Activated B cell treated with CpG ODN at 0.5 μM for 24 hours (primary cell): ENCODE results near the gene VPS25. TPM values are rescaled to one million over a fixed set of nuclear protein-coding genes. Genes with fewer than 3 reads are reported as not detected.
"Not testable (repeated sequence)": the region's sequence is repeated elsewhere in the genome, so short reads cannot be mapped to it uniquely, and the experiment has no call there.

Experiments used
- ATAC-seq: fragments of 200-7000 bp; cut with Tn5 transposase; one replicate; pipeline ENCODE4 v1.10.0; 2021; ENCODE audit warnings: low read depth, mild to moderate bottlenecking, moderate library complexity
- CTCF ChIA-PET: fragments of 350-600 bp; sonication (Branson Sonifier 250); formaldehyde crosslinking; loops from one replicate; lab custom pipeline; 2021; ENCODE audit warnings: antibody characterized with exemption; lab: Charles Lee
- POLR2A ChIA-PET: fragments of 350-600 bp; sonication (Branson Sonifier 250); formaldehyde crosslinking; loops from one replicate; lab custom pipeline; 2021; ENCODE audit warnings: antibody characterized with exemption; lab: Charles Lee
- DNase-seq: peaks from one replicate; pipeline ENCODE4 v3.0.0; 2022
- H3K27ac Mint-ChIP-seq: one replicate; pipeline ENCODE4 v1.8.0; 2020; ENCODE audit warnings: mixed read lengths
- H3K27me3 Mint-ChIP-seq: one replicate; pipeline ENCODE4 v1.8.0; 2021; ENCODE audit warnings: mixed read lengths
- H3K36me3 Mint-ChIP-seq: one replicate; pipeline ENCODE4 v1.8.0; 2021; ENCODE audit warnings: low read depth, mixed read lengths
- H3K4me1 Mint-ChIP-seq: one replicate; pipeline ENCODE4 v1.8.0; 2021; ENCODE audit warnings: mixed read lengths
- H3K4me3 Mint-ChIP-seq: one replicate; pipeline ENCODE4 v1.8.0; 2020; ENCODE audit warnings: mild to moderate bottlenecking, mixed read lengths
- H3K9me3 Mint-ChIP-seq: one replicate; pipeline ENCODE4 v1.8.0; 2020; ENCODE audit warnings: mixed read lengths
- intact Hi-C: fragments of 100-400 bp; cut with micrococcal nuclease; formaldehyde crosslinking; loops from one replicate; pipeline ENCODE4 v1.15.1; 2024
- total RNA-seq: library from RNA; stranded (reverse); gene quantifications from 2 replicates; pipeline ENCODE4 v1.2.3, GENCODE V29; 2022
- TF ChIP-seq, protein P1 (sequence below): fragments of 200-600 bp; IDR thresholded peaks from one replicate; pipeline ENCODE4 v1.8.0; 2022; ENCODE audit warnings: antibody characterized with exemption, mild to moderate bottlenecking

VPS25 gene
- total RNA-seq, 1 donor from 2014 or later = 49.8 TPM

DNA sequence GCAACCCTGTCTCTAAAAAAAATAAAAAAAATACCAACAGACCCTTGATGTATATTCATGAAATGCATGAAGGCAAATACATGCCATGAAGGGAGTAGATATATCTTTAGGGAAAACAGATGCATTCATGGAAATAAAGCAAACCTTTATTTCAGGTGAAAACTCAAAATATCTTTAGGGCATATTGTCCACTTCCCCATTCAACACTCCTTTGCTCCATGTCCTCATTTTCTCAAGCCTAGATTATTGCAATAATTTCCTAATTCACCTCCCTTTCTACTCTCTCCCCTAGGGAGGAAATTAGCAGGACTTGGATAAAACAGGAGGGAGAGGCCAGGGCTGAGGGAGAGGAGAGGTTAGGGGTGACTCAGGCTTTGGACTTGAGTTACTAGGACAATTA, 5.7 kb upstream of the VPS25 start:
- H3K4me1 Mint-ChIP-seq = peaks cover 7% of the 10 kb centered on the region
- intact Hi-C loops = no loop called here
- no peak for ATAC-seq
- ChIA-PET CTCF (interaction anchor here (2.6 kb wide), 1 partner anchor 189 kb away, joined by 8 read pairs; the partner anchor contains the start of gene PSMC3IP), POLR2A (interaction anchor here (0.6 kb wide), 1 partner anchor 231 kb away, joined by 3 read pairs; no protein-coding TSS in a partner anchor)
- H3K9me3 Mint-ChIP-seq = no peaks in the 10 kb centered on the region
- TF ChIP-seq, protein P1, sequence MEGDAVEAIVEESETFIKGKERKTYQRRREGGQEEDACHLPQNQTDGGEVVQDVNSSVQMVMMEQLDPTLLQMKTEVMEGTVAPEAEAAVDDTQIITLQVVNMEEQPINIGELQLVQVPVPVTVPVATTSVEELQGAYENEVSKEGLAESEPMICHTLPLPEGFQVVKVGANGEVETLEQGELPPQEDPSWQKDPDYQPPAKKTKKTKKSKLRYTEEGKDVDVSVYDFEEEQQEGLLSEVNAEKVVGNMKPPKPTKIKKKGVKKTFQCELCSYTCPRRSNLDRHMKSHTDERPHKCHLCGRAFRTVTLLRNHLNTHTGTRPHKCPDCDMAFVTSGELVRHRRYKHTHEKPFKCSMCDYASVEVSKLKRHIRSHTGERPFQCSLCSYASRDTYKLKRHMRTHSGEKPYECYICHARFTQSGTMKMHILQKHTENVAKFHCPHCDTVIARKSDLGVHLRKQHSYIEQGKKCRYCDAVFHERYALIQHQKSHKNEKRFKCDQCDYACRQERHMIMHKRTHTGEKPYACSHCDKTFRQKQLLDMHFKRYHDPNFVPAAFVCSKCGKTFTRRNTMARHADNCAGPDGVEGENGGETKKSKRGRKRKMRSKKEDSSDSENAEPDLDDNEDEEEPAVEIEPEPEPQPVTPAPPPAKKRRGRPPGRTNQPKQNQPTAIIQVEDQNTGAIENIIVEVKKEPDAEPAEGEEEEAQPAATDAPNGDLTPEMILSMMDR = no peak
- no peaks in the 10 kb centered on the region for H3K36me3 Mint-ChIP-seq
- peaks cover 21% of the 10 kb centered on the region for H3K27me3 Mint-ChIP-seq
- no peak overlapping the region for H3K27ac Mint-ChIP-seq
- H3K4me3 Mint-ChIP-seq = no peak overlapping the region
- DNase-seq = no peak

DNA sequence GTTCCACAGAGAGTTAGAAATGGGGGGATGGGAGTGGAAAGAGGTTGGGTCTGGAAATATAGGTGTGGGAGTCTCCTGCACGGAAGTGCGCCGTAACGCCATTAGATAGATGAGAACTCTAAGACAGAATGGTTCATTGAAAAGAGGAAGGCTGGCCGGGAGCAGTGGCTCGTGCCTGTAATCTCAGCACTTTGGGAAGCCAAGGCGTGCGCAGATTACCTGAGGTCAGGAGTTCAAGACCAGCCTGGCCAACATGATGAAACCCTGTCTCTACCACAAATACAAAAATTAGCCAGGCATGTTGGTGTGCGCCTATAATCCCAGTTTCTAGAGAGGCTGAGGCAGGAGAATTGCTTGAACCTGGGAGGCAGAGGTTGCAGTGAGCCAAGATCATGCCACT, 5.2 kb upstream of the VPS25 start:
- H3K4me3 Mint-ChIP-seq, intact Hi-C loops, H3K27ac Mint-ChIP-seq, CTCF ChIA-PET, POLR2A ChIA-PET, H3K9me3 Mint-ChIP-seq, H3K36me3 Mint-ChIP-seq, DNase-seq, ATAC-seq: not testable (repeated sequence)
- peaks cover 17% of the 10 kb centered on the region for H3K27me3 Mint-ChIP-seq
- H3K4me1 Mint-ChIP-seq = peaks cover 11% of the 10 kb centered on the region

DNA sequence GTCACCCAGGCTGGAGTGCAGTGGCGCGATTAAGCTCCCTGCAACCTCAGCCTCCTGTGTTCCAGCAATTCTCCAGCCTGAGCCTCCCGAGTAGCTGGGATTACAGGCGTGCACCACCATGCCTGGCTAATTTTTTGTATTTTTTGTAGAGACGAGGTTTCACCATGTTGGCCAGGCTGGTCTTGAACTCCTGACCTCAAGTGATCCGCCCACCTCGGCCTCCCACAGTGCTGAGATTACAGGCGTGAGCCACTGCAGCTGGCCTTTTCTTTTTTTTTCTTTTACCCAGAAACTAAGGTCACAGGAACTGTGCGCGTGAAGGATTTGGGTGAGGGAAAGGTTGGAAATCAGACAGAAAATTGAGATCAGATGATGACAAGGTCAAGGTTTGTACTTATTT, 3.3 kb upstream of the VPS25 start:
- DNase-seq, H3K27ac Mint-ChIP-seq, H3K9me3 Mint-ChIP-seq, H3K4me3 Mint-ChIP-seq, ATAC-seq, intact Hi-C loops: not testable (repeated sequence)
- peaks cover 14% of the 10 kb centered on the region for H3K36me3 Mint-ChIP-seq
- H3K27me3 Mint-ChIP-seq = peaks cover 13% of the 10 kb centered on the region
- H3K4me1 Mint-ChIP-seq = peaks cover 29% of the 10 kb centered on the region
- POLR2A ChIA-PET = interaction anchor here (0.6 to 2.6 kb wide), 2 partner anchors 26 to 192 kb away, joined by 4 to 6 read pairs; partner anchors contain the start of gene PSMC3IP
- CTCF ChIA-PET = interaction anchor here (0.9 kb wide), 1 partner anchor 47 kb away, joined by 3 read pairs; no protein-coding TSS in a partner anchor

DNA sequence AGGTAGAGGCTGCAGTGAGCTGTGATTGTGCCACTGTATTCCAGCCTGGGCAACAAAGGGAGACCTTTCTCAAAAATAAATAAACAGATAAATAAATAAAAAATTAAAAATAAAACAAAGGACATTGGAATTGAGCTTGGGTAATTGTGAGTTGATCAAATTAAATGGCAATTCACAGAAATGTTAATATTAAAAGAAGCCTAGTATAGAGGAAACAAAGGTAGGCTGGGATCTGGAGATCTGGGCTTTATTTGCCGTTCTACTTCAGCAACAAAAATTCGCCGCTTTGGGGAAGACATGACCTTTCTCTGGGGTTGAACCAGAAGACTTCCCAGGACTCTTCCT, 332 bp upstream of the VPS25 start:
- ChIA-PET CTCF (interaction anchor here (0.8 to 2.8 kb wide), 5 partner anchors 9 to 195 kb away, joined by 3 to 15 read pairs (median 6); partner anchors contain the start of genes PSMC3IP and RAMP2), POLR2A (interaction anchor here (0.5 to 2.5 kb wide), 35 partner anchors 10 to 616 kb away, joined by 3 to 26 read pairs (median 5); partner anchors contain the start of genes BECN1, CNTD1, COA3 and MLX)
- peaks cover 35% of the 10 kb centered on the region for H3K4me1 Mint-ChIP-seq

DNA sequence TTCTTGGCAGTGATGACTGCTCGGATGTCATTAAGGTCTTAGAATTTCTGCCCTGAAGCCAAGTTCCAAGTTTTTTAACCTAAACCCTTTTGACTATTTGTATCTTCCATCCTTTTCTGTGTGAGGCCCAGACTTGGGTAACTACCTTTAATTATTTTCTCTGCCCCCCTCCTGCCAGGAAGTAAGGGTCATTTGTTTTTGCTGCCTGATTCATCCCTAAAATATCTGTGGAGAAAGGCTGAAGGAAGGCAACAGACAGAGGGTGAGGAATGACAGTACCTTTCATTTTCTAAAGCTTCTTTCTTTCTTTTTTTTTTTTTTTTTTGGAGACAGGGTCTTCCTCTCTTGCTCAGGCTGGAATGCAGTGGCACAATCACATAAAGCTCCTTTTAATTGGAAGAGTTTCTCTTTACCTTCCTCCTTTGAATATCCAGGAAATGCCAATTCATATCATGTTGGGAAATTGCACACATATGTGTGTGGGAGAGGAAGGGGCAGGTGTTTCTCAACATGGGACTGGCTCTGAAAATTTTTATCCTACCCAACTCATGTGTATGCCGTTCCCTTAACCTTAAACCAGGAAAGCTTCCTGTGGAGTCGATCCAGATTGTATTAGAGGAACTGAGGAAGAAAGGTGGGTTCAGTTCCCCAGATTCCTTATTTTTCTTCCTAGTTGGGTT, 957 bp downstream of the VPS25 start:
- ATAC-seq (no peak), DNase-seq (no peak)
- Mint-ChIP-seq H3K4me3 (peak overlapping the region; percentile 98), H3K4me1 (peaks cover 36% of the 10 kb centered on the region), H3K27me3 (no peaks in the 10 kb centered on the region), H3K9me3 (no peaks in the 10 kb centered on the region), H3K27ac (peak overlapping the region; percentile 96), H3K36me3 (peaks cover 49% of the 10 kb centered on the region)
- ChIA-PET CTCF (interaction anchor here (0.5 to 2.8 kb wide), 5 partner anchors 10 to 196 kb away, joined by 3 to 15 read pairs (median 6); partner anchors contain the start of gene PSMC3IP), POLR2A (interaction anchor here (0.5 to 2.5 kb wide), 25 partner anchors 11 to 614 kb away, joined by 3 to 26 read pairs (median 7); partner anchors contain the start of genes BECN1, CNTD1, COA3 and NAGLU)
- TF ChIP-seq, protein P1 = no peak
- intact Hi-C loops = no loop called here

More for the DNA sequence above, 332 bp upstream of the VPS25 start:
- H3K4me3 Mint-ChIP-seq = peak overlapping the region; percentile 98
- H3K27me3 Mint-ChIP-seq = peaks cover 2% of the 10 kb centered on the region
- ATAC-seq (peak; percentile 21), DNase-seq (no peak)
- TF ChIP-seq, protein P1 = no peak
- intact Hi-C loops = loop anchor here (1.0 kb wide), 2 partner anchors 25 to 29 kb away; partner anchors contain the start of genes CNTD1 and COA3
- H3K9me3 Mint-ChIP-seq = no peaks in the 10 kb centered on the region
- peaks cover 37% of the 10 kb centered on the region for H3K36me3 Mint-ChIP-seq
- H3K27ac Mint-ChIP-seq = peak overlapping the region; percentile 96

DNA sequence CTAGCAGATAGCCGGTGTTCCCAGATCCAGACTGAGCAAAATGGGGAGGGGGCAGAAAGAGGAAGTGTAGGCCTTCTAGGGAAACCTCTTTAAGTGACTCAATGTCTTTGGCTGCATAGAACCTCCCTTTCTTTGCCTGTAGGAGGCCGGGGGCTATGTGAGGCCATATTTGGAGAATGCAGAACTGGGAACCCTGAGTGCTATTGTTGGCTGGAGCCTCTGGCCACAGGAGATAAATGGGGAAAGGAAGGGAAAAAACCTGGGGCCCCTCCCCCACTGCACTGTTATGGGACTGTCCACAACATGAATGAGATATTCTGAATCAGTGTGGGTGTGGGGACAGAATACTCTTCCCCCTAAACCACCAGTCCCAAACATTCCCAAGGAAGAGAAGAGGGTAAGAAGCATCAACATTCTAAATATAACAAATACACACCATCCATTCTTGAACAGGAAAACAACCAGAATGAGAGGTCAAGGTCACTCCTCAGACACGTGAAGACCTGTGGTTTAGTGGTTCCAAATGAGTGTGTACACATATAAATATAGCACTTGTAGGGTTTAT, 2.4 kb downstream of the VPS25 start:
- no peaks in the 10 kb centered on the region for H3K9me3 Mint-ChIP-seq
- POLR2A ChIA-PET = no interaction called here
- H3K36me3 Mint-ChIP-seq = peaks cover 56% of the 10 kb centered on the region
- peaks cover 4% of the 10 kb centered on the region for H3K27me3 Mint-ChIP-seq
- peak overlapping the region; percentile 98 for H3K4me3 Mint-ChIP-seq
- intact Hi-C loops = no loop called here
- DNase-seq (no peak), ATAC-seq (no peak)
- CTCF ChIA-PET = no interaction called here
- peaks cover 43% of the 10 kb centered on the region for H3K4me1 Mint-ChIP-seq
- no peak overlapping the region for H3K27ac Mint-ChIP-seq
- TF ChIP-seq, protein P1 = no peak
